ENCODE results near the gene MKRN2OS. TPM values are rescaled to one million over a fixed set of nuclear protein-coding genes. Genes with fewer than 3 reads are reported as not detected.

Gene MKRN2OS
- total and polyA plus RNA-seq, 2 donors (not counting 3 experiments of a cell fraction or from before 2014, with no cell fraction given): not detected

- no peak overlapping the region for H2AFZ ChIP-seq (ENCODE audit: low read depth, low read length)
- dilution Hi-C loops (cut with MboI; ENCODE audit: extremely low pct_ligation_motif_present, low sequenced_read_pairs): no loop called here
- DNase-seq (ENCODE audit: low read depth, low spot score): no peak
- no peak overlapping the region for H3K4me3 ChIP-seq (replicated peaks in 1 of 3; ENCODE audit: insufficient read depth in 1 of 3, low read depth in 1 of 3, low read length in 3 of 3)
- H3K27me3 ChIP-seq (ENCODE audit: control insufficient read depth in 2 of 2, insufficient read depth in 2 of 2, low read length in 2 of 2): no peaks in the 10 kb centered on the region
- H3K9me1 ChIP-seq (replicated peaks; ENCODE audit: control insufficient read depth, extremely low read depth, insufficient read depth, low read length): no peaks in the 10 kb centered on the region
- BruUV-seq (replicated peaks): no TSS peak
- H3K4me2 ChIP-seq (ENCODE audit: insufficient read depth, low read length): no peak overlapping the region
- H3K27ac ChIP-seq (ENCODE audit: insufficient read depth, low read depth, low read length): no peak overlapping the region
- no peaks in the 10 kb centered on the region for H3K36me3 ChIP-seq (ENCODE audit: control insufficient read depth in 2 of 2, extremely low read depth in 1 of 2, insufficient read depth in 2 of 2, low read length in 2 of 2)
- no peak for TF ChIP-seq POLR2AphosphoS5 (IDR thresholded peaks at IDR 0.05; ENCODE audit: insufficient read depth, low read depth, low read length)
- no peak for TF ChIP-seq POLR2A (IDR thresholded peaks at IDR 0.05; ENCODE audit: low read depth, low read length)
- TF ChIP-seq JUN (IDR thresholded peaks at IDR 0.05; ENCODE audit: borderline replicate concordance, insufficient read depth, insufficient read length, low read depth): no peak
- no peak for TF ChIP-seq MAX (IDR thresholded peaks at IDR 0.05; ENCODE audit: insufficient read depth, insufficient read length)
- TF ChIP-seq MYC (IDR thresholded peaks at IDR 0.05; ENCODE audit: low read depth, low read length): no peak
- TF ChIP-seq EZH2 (IDR thresholded peaks at IDR 0.05; ENCODE audit: borderline replicate concordance, low read depth, low read length, severe bottlenecking): no peak
- TF ChIP-seq FOS (IDR thresholded peaks at IDR 0.05; ENCODE audit: borderline replicate concordance, insufficient read depth, low read length): no peak
- TF ChIP-seq CTCF (IDR thresholded peaks at IDR 0.05; ENCODE audit: extremely low read depth in 1 of 2, insufficient read depth in 1 of 2, low read depth in 1 of 2, low read length in 2 of 2): no peak
- no peak for TF ChIP-seq GATA2 (IDR thresholded peaks at IDR 0.05; ENCODE audit: insufficient read depth, insufficient read length, low read depth, low read length)
- CTCF ChIA-PET: no interaction called here
- H3K9ac ChIP-seq (replicated peaks; ENCODE audit: extremely low read depth, insufficient read depth, low read length): no peak overlapping the region
- H3K4me1 ChIP-seq (ENCODE audit: control insufficient read depth, extremely low read depth, insufficient read depth, low read length): peaks cover 14% of the 10 kb centered on the region
- intact Hi-C loops (cut with micrococcal nuclease): no loop called here
- FAIRE-seq: no peak
- no peaks in the 10 kb centered on the region for H4K20me1 ChIP-seq (replicated peaks; ENCODE audit: control insufficient read depth, extremely low read depth, insufficient read depth, low read length)
- POLR2A ChIA-PET: no interaction called here
- no peaks in the 10 kb centered on the region for H3K9me3 ChIP-seq (replicated peaks; ENCODE audit: control insufficient read depth, insufficient read depth, low read length)
- H3K79me2 ChIP-seq (ENCODE audit: control insufficient read depth, insufficient read depth, low read length): peaks cover 15% of the 10 kb centered on the region
Measured at GRCh38 chr3:12489832-12490231, 55.5 kb downstream of the MKRN2OS start.

Small RNA genes lying within 50 kb of the gene (small RNA-seq; reads per million reads assigned to genes)
- gene RF00017 (ENCODE audit: insufficient read depth, insufficient read length, low read depth, low replicate concordance) (not detected), gene RNA5SP123 (ENCODE audit: insufficient read depth, insufficient read length, low read depth, low replicate concordance) (not detected), gene RNU6-377P (ENCODE audit: insufficient read depth, insufficient read length, low read depth, low replicate concordance) (not detected)

Other genes starting within 250 kb of the MKRN2OS start
- 12.1 and 12.6 TPM in 2 replicates for gene TSEN2, start 61.0 kb downstream of the MKRN2OS start, total RNA-seq
- gene TSEN2, start 61.0 kb downstream of the MKRN2OS start, polyA plus RNA-seq: 6.9 and 8.3 TPM in 2 replicates
- 26.4 and 27.3 TPM in 2 replicates for gene MKRN2, start 11.6 kb upstream of the MKRN2OS start, total RNA-seq
- gene MKRN2, start 11.6 kb upstream of the MKRN2OS start, polyA plus RNA-seq: 28.0 and 29.9 TPM in 2 replicates
- gene RAF1, start 118.6 kb upstream of the MKRN2OS start, total RNA-seq: 73.8 and 86.1 TPM in 2 replicates
- gene RAF1, start 118.6 kb upstream of the MKRN2OS start, polyA plus RNA-seq: 86.2 and 88.8 TPM in 2 replicates
- not detected in 2 replicates for gene TMEM40, start 213.8 kb upstream of the MKRN2OS start, total RNA-seq
- gene TMEM40, start 213.8 kb upstream of the MKRN2OS start, polyA plus RNA-seq: not detected in 2 replicates

All from endothelial cell of umbilical vein (primary cell).